GM19467 (cell line): ENCODE data around the gene FKBP15.

ENCODE experiments used
- ATAC-seq: cut with Tn5 transposase; IDR thresholded peaks from one replicate; pipeline ENCODE4 v1.9.1; 2021; ENCODE audit warnings: mild to moderate bottlenecking, moderate library complexity; ENCODE audit not compliant: unreplicated experiment

FKBP15 gene

DNA sequence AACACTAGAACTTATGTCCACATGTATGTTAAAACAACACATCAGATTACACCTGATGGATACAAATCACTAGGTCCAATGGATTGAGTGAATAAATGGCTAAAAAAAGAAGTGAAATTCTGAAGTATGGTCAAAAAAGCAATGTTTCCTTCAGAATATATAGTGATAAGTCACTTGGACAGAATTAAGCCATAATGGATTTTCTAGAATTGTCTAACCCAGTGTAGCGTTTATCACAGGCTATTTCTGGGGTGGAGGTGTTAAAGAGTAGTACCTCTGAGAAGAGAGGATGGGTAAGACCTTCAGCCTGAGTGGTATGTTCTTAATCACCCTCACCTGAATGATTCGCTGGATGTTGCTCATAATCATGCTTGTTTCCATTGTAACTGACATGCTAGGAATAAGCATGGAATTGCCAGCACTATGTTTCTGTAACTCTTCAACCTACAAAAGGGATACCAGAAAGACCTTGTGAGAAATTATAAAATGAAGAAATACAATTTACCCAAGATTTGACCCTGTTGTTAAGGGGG, 37.1 kb downstream of the FKBP15 start:
- no peak for ATAC-seq

DNA sequence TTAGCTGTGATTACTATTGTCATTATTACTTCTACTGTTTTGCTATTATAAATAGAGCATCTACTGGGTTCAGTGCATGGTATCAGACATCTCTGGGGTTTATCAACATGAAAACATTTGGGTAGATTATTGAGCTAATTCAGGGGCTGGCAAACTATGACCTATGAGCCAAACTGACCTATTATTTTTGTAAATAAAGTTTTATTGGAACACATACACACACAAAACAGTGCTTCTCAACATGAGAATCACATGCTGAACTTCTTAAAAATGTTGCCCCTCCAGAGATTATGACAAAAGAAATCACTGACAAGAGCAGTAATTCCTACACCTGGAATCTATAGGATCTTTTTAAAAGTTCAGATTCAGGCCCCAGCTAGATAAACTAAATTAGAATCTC, 39.9 kb downstream of the FKBP15 start:
- no peak for ATAC-seq

DNA sequence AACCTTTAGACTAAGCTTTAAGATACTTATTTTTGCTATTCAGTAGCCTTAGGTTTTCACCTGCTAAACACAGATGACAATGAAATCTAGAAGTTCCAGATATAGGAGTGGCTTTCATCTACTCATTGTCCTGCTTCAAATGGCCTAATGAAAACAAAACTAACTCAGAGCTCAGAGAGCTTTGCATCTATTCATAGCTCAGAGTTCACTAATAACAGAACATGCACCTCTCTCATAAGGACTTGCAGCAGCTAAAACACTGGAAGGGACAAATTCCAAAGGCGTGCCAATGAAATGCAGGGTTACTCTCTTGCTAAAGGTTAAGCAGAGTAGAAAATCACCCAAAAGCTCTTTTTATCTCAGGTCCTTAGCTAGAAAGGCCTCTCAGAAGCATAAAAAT, 41.2 kb downstream of the FKBP15 start:
- no peak for ATAC-seq

DNA sequence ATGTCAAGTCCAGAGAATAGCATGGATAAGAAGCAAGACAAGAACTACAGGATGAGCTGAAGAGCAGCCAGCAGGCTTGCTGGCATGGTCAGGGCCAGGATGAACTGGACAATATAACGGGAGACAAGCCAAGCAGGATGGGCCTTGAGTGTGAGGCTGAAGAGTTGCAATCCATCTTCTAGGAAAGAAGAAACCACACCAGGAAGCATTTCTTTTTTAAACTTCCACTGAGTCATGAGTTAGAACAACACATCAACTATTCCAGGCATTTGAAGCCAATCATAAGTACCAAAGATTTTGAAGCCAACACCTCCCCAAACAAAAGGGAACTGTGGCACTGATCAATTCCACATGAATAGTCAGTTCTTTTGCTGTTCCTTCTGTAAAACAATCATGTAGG, 43.0 kb downstream of the FKBP15 start:
- no peak for ATAC-seq

DNA sequence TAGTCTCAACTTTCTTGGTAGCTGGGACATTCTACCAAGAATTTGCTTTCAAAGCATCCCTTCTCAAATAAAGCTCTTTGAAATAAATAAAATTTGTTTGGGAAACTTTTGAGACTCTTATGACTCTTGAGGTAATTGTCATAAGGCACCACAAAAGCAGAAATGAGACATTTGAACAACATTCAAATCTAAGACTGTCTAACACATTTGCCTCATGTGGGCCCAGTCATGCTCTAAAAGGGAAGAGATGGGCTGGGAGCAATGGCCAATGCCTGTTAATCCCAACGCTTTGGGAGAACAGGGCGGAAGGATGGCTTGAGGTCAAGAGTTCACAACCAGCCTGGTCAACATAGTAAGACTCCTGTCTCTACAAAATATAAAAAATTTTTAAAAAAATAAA, 43.8 kb downstream of the FKBP15 start:
- ATAC-seq = no peak

DNA sequence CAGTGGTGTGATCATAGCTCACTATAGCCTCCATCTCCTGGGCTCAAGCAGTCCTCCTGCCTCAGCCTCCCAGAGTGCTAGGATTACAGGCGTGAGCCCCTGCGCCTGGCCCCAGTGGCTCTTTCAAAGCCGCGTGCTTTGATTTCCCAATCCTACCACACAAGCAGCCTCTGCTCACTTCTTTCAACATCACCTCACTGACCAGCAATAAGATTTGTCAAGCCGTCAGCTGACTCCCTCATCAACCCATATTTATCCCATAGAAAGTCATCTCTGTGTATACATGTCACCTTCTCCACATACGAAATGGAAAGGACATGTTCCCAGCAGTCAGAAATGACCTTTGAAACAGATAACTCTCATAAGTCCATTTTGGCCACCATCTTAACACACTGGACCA, 44.3 kb downstream of the FKBP15 start:
- no peak for ATAC-seq

DNA sequence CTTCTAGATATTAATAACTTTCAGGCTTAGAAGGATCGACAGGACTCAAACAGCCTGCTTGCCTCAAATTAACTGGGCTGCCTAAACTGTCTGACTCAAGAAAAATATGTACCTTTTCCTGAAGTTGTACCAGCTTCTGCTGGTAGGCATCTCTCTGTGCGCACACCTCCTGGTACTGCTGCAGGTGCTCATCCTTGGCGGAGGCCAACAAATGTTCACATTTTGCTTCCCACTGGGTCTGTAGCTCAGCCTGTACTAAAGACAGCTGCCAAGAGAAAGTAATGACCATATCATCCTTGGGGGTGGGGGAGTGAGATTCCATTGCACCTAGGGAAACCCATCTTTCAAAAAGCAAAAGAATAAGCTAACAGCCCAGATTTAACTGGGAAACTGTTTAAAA, 47.7 kb downstream of the FKBP15 start:
- ATAC-seq = no peak

DNA sequence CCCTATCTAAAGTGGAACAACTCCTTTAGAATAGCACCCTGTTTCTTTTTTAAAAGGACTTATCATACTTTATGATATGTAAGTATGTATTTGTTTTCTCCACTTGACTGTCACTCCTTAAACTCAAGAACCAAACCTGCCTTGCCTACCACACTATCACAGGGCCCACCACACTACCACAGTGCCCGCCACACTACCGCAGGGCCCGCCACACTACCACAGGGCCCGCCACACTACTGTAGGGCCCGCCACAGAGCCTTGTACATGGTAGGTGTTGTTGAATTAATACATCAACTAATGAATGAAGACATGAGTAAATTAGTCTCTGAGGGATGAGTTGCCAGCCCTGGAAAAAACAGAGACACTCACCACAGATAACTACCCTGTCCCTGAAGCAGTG, 52.3 kb downstream of the FKBP15 start:
- ATAC-seq = no peak

DNA sequence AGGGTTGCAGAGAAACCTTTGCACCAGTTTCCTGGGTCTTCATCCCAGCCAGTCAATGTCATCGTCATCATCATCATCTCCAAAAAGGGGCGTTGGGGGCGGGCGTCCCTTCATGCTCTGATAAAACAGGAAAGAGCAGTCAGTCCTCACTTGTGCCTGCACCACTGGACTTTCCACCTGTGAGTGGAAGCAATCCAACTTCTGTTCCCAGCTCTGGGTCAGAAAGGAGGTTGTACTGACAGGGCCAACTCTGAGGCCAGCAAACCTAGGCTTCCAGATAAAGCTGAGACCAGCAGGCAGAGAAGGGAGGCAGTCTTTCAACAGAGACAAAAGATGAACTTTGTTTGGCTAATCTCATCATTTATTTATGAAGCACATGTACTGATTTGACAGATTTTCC, 55.0 kb downstream of the FKBP15 start:
- no peak for ATAC-seq

DNA sequence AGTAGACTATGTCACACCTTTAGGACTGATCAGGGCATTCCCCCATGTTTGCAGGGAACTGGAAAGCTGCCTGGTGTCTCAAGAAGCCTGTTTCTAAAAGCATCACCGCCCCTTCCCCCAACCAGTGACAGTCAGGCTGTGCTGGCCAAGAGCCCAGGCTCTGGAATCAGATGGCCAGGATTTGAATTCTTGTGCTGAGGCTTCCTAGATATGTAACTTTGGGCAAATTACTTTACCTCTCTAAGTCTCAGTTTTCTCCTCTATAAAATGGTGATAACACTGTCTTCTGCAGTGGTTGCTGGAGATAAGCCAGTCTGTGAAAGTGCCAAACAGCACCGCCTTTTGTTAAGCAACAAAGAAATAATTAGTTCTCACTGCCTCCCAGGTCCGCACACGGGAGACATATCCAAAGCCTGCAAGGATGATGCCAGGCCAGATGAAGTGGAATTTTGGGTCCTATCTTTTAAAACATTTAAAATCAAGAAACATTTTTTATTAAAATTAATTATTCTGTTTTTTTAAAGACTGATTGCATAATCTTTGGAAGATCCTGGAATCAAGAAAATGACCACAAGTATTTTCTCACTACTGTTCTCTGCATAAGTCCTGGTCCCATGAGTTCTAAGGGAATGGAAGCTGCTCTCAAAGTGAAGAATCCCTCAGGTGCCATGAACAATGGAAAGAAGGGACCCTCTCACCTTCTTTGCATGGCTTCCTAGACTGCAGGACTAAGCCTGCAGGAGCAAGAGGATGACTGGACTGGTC, 56.4 kb downstream of the FKBP15 start:
- no peak for ATAC-seq

DNA sequence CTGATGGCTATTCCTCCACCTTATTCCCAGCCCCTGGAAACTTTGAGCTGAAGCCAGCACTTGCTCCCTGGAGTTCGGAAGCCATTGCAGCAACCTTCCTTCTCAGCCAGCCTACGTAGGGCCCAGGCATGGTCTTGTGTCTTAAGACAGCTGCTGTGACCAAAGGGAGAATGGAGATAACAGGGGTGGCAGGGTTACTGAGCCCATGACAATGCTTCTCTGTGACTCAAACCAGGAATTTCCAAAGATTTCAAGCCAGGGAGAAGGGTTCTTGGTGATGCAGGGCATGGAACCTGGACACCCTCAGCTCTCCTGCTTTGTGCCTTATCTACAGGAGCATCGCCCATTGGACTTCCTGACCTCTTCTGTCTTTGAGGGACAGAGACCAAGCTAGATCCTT, 58.1 kb downstream of the FKBP15 start:
- ATAC-seq = no peak

DNA sequence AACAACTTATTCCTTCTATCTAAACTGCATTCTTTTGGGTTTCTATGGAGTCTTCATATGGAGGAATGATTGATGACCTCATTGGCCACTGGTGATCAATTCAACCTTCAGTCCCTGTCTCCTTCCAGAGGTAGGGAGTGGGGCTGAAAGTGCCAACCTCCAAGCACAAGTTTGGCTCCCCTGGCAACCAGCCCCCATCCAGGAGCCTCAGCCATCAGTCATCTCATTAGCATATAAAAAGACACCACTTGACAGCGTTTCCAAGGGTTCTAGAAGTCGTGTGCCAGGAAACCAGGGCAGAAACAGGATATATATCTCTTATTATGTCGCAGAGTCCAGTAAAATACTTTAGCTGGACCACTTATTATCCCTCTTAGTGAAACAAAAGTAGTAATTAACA, 60.5 kb downstream of the FKBP15 start:
- no peak for ATAC-seq

DNA sequence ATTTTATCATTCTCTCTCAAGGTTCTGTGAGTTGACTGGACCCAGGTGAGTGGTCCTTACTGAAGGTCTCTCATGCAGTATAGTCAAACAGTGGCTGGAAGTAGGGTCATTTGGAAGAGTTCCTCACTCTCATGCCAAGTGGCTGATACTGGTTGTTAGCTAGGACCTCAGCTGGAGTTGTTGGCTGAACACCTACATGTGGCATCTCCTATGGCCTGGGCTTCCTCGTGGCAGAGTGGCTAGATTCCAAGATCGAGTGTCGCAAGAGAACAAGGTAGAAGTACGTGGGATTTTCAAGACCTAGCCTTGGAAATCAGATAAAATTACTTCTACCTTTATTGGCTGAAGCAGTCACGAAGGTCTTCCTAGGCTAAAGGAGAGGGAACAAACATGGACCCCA, 62.6 kb downstream of the FKBP15 start:
- no peak for ATAC-seq

DNA sequence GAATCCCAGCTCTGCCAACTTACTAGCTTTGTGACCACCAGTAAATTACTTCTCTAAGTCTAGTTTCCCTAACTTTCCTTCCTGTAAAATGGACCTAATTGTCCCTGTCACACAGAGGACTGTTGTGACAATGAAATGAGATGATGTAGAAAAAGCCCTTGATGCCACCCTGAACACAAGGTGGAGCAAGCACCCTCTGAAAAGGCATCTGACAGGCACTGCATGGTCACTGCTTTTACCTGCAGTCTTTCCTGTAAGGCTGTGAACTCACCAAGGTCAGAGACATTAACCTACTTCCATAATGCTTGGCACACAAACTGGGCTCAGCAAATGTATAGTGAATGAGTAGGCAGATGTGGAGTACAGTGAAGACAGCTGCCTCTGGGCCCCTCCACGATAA, 64.2 kb downstream of the FKBP15 start:
- no peak for ATAC-seq

DNA sequence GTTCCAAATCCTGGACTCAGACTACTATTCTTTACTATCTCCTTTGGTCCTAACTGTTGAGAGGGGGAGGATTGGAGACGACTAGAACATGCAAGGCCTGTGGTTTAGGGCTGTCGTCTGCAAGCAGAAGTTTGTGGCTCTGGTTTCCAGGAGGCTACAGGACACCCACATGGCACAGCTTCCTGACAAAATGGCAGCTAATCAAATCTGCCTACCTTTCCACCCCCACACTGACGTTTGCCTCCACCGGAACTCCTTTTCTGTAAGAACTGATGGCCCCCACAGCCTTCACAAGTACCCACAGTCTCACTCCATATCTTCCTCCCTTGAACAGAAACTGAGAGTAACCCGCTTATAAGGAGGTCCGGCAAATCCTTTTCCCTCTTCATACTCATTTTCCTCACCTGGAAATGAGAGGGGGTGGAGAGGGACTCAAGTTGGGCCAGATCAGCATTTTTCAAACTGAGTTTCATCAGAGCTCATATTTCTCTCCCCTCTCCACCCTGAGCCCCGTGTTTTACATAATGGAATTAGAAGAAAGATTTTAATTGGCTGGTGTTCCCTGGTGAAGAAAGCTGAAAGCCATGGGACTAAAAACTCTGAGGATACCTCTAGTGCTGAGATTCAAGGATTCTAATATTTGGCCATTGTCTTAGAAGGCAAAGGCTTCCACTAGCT, 65.0 kb downstream of the FKBP15 start:
- no peak for ATAC-seq

DNA sequence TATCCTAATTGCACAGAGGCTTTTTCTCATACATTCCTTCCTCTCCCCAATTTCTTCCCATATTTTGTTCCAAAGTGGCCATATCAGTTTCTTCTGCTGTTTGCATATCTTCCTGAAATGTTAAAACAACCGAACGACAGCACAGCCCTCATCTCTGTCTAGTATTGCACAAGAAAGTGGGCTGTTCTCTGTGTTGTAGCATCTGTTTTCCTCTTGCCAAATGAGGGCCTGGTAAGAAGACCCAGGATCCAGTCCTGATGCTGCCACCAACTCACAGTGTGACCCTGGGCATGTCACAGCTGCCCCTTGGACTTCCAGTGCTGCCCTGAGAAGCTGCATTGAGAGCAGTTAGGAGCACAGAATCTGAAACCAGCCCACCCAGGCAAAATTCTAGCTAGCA, 66.1 kb downstream of the FKBP15 start:
- no peak for ATAC-seq

DNA sequence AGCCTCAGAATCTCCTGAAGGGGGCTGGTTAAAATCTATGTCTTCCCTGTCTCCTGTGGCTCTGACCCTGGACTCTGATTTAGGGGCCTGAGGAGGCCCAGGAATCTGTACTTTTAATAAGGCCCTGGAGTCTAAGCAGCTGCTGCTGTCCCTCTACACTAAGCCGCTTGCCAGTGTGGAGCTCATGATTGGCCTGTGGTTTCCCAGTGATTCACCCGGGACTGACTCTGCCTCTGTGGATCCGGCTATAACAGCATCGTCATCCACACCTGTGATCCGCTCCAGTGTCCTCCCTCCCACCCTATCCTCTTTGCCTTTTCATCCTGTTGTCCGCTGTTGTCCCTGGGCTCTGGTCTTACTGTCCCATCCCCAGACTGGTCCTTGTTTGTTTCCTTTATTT, 66.6 kb downstream of the FKBP15 start:
- no peak for ATAC-seq

DNA sequence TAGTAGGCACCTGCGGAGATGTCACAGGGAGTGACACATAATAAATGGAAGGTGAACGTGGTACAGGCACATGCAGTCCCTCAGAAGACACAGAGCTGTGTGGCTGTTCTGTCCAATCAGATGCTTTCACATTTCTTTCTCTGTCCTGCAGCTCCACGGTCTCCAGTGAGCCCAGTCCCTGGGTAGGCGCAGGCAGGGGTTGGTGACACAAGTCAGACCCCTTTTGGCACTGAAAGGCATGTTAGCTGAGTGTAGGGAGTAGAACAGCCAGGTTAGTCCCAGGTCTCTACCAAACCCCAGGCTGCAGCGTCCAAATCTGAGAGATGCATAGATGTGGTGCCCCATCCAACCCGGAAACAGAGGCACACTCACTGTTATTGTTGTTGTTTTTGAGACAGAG, 67.5 kb downstream of the FKBP15 start:
- no peak for ATAC-seq

DNA sequence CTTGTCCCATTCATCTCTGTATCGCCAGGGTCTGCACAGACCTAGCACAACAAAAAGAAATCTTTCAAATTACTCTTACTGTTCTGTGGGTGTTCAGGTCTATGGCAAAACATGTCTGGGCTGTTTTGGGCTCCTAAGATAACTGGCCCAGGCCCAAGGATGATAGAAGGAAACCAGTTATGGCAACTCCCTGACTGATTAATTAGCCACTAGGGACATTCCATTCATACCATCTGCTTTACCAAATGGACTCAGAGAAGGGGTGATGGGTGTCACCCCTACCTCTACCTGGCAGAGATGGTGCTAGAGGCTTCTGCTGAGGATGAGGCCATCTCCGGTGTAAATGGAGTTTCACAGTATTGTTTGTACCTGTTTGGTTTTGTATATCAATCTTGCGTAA, 68.4 kb downstream of the FKBP15 start:
- no peak for ATAC-seq

DNA sequence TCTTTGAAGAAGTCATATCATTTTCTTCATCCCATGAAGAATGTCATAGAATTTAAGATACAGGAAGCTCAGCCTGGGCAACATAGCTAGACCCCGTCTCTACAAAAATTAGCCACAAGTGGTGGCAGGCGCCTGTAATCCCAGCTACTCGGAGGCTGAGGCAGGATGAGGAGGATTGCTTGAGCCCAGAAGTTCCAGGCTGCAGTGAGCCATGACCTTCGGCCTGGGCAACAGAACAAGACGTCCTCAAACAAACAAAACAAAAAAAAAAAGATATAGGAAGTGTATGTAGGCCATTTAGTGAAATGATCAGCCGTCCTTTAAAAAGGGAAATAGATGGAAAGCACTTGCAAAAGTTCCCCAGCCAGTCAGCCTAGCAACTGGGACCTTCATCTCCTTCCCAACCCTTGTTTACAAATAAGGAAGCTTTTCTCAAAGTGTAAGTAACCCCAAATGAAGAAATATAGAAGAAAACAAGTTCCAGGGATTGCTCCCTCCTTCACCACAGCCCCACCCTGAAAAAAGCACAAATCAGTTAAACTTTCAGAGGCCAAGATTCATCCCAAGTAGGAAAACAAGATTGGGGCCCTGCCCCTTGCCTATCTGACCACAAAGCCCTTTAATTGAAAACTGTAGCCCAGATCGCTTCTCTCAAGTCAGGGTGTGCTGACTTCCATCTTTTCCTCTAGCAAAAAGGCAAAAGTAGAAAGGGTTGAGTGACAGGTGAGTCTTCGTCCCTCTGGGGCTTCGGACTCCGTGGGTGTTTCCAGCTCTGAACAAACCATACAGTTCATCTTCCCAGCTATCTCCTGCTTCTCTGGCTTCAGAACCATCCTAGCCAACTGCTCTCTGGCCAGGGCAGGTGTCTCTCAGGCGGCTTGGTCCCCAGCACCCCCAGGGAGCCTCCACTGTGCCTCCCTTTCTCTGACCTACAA, 69.1 kb downstream of the FKBP15 start:
- ATAC-seq = no peak
